Adrenal gland (tissue), 12 donors: ENCODE results near the gene SBF2. TPM values are rescaled to one million over a fixed set of nuclear protein-coding genes. Genes with fewer than 3 reads are reported as not detected.

Experiments
- DNase-seq, 7 donors: peaks; one replicate each; pipeline ENCODE4 v3.0.0-alpha.2; 2019 to 2020
- H3K27ac ChIP-seq, 5 donors: fragments of 200-600 bp; sonication (generic) in 4 of 5; 1 replicate in 3 of 5; 2 replicates in 2 of 5; pipeline versions ENCODE4 v1.5.1 to v1.8.0; 2016 to 2020; ENCODE audit warnings: mild to moderate bottlenecking in 1 of 5
- H3K27me3 ChIP-seq: fragments of 200-600 bp; 2 replicates; pipeline ENCODE4 v1.8.0; 2021
- H3K36me3 ChIP-seq, 2 donors: fragments of 200-600 bp; replicated peaks in 1 of 2; 1 replicate in 1 of 2; 2 replicates in 1 of 2; pipeline versions ENCODE4 v1.5.1 to v1.8.0; 2018 to 2022
- H3K4me1 ChIP-seq, 2 donors: fragments of 200-600 bp; replicated peaks in 1 of 2; 1 replicate in 1 of 2; 2 replicates in 1 of 2; pipeline versions ENCODE4 v1.5.1 to v1.8.0; 2018 to 2021
- H3K4me3 ChIP-seq, 4 donors: fragments of 200-600 bp; sonication (generic) in 3 of 4; one replicate each; pipeline ENCODE4 v1.5.1; 2016 to 2018
- H3K9me3 ChIP-seq, 3 donors: fragments of 200-600 bp; sonication (generic) in 1 of 3; replicated peaks in 1 of 3; 1 replicate in 2 of 3; 2 replicates in 1 of 3; pipeline versions ENCODE4 v1.5.1 to v1.8.0; 2016 to 2021
- CTCF ChIP-seq, 6 experiments: fragments of 450-650 bp in 4 of 6; fragments of 200-600 bp in 2 of 6; sonication (generic) in 1 of 6; IDR thresholded peaks; 1 replicate in 5 of 6; 2 replicates in 1 of 6; pipeline versions ENCODE4 v1.5.1 to v1.8.0; 2016 to 2021; ENCODE audit warnings: antibody characterized with exemption in 6 of 6, mild to moderate bottlenecking in 2 of 6, moderate library complexity in 1 of 6
- POLR2A ChIP-seq, 2 donors: fragments of 450-650 bp; IDR thresholded peaks; one replicate each; pipeline ENCODE4 v1.6.1; 2017; ENCODE audit warnings: antibody characterized with exemption in 2 of 2, mild to moderate bottlenecking in 2 of 2, moderate library complexity in 1 of 2
- WGBS, 4 donors: extraction: QIAGEN DNeasy Blood & Tissue Kit in 2 of 4; methylation state at CpG; one replicate each; pipeline versions ENCODE4 v1.1.5 to v1.1.7; 2013 to 2017; 5-methylcytosine and 5-hydroxymethylcytosine counted together
- intact Hi-C, 2 donors: fragments of 100-400 bp; cut with DNase I; formaldehyde crosslinking; loops; one replicate each; pipeline versions ENCODE4 v1.14.1 to v1.15.0; 2022 to 2023
- polyA plus RNA-seq, 3 donors: library from polyadenylated mRNA; stranded (reverse); fragments of 200-250 nt in 2 of 3; fragments of 350-450 nt in 1 of 3; fragmentation: Illumina TruSeq in 1 of 3; extraction: RNeasy Lipid Tissue Mini Kit (QIAGEN cat#74804) in 1 of 3; gene quantifications; one replicate each; pipeline ENCODE4 v1.2.3, GENCODE V29; 2013 to 2014
- total RNA-seq, 9 donors: library from RNA; depleted of rRNA in 4 of 9; stranded (reverse); fragments of >200 nt in 4 of 9; fragments of 120-200 nt in 1 of 9; fragmentation: NEBNext Ultra II Directional in 1 of 9; extraction: Animal tissue kit (Norgen Biotek cat#: 25700) in 1 of 9; gene quantifications; one replicate each; pipeline versions ENCODE4 v1.1.0 to v1.2.4, GENCODE V29; 2013 to 2023
- donor health status: healthy with polysubstance abuse.
- donor health status: Bipolar disorder and iron deficiency.
- donor health status: DM: yes; HTN: yes; CAD: no.
- donor health status: DM: no; HTN: no; CAD: no.
- donor health status: DM: no; HTN: no; CAD: no.
- donor health status: DM: yes; HTN: yes; CAD: no.

SBF2 gene
- total and polyA plus RNA-seq, 12 donors = 12.5 to 66.7 (median 38.0) TPM

GRCh38 chr11:9851366-9851765 lies 442.7 kb downstream of the SBF2 start:
- Histone ChIP-seq H3K4me3 (no peak overlapping the region), H3K27ac (no peak overlapping the region), H3K4me1 (peaks cover 0 to 9% of the 10 kb centered on the region in 2 donors), H3K9me3 (no peaks in the 10 kb centered on the region), H3K36me3 (peaks cover 0 to 11% of the 10 kb centered on the region in 2 donors), H3K27me3 (no peaks in the 10 kb centered on the region)
- intact Hi-C loops = no loop called here
- 42 to 71% (median 64%) methylated on average over 4 of the region's 4 CpGs for WGBS, 4 donors
- TF ChIP-seq CTCF (IDR thresholded peaks at IDR 0.05) = no peak
- no peak for DNase-seq

GRCh38 chr11:9850224-9850895 lies 443.7 kb downstream of the SBF2 start:
- Histone ChIP-seq H3K27ac (no peak overlapping the region), H3K36me3 (peaks cover 0 to 8% of the 10 kb centered on the region in 2 donors), H3K4me3 (no peak overlapping the region), H3K27me3 (no peaks in the 10 kb centered on the region), H3K4me1 (peaks cover 0 to 9% of the 10 kb centered on the region in 2 donors), H3K9me3 (no peaks in the 10 kb centered on the region)
- WGBS, 4 donors = 92 to 98% (median 94%) methylated on average over 1 of the region's 1 CpG
- intact Hi-C loops = no loop called here
- TF ChIP-seq POLR2A (IDR thresholded peaks at IDR 0.05) = no peak
- no peak for TF ChIP-seq CTCF (IDR thresholded peaks at IDR 0.05)
- no peak for DNase-seq

GRCh38 chr11:9849389-9849788 lies 444.6 kb downstream of the SBF2 start:
- DNase-seq = no peak
- TF ChIP-seq CTCF (IDR thresholded peaks at IDR 0.05) (no peak), POLR2A (IDR thresholded peaks at IDR 0.05) (no peak)
- H3K27me3 ChIP-seq = no peaks in the 10 kb centered on the region
- H3K4me1 ChIP-seq = peaks cover 0 to 9% of the 10 kb centered on the region in 2 donors
- intact Hi-C loops = no loop called here
- H3K4me3 ChIP-seq = no peak overlapping the region
- 80 to 90% (median 85%) methylated on average over 1 of the region's 1 CpG for WGBS, 4 donors
- H3K27ac ChIP-seq = no peak overlapping the region
- peaks cover 0 to 15% of the 10 kb centered on the region in 2 donors for H3K36me3 ChIP-seq
- no peaks in the 10 kb centered on the region for H3K9me3 ChIP-seq

- no peak for DNase-seq
- H3K27me3 ChIP-seq = no peaks in the 10 kb centered on the region
- peaks cover 0 to 15% of the 10 kb centered on the region in 2 donors for H3K36me3 ChIP-seq
- 54 to 86% (median 71%) methylated on average over 3 of the region's 3 CpGs for WGBS, 4 donors
- no peak overlapping the region for H3K27ac ChIP-seq
- intact Hi-C loops = no loop called here
- H3K9me3 ChIP-seq = no peaks in the 10 kb centered on the region
- H3K4me1 ChIP-seq = peaks cover 0 to 9% of the 10 kb centered on the region in 2 donors
- no peak overlapping the region for H3K4me3 ChIP-seq
- TF ChIP-seq POLR2A (IDR thresholded peaks at IDR 0.05) (no peak), CTCF (IDR thresholded peaks at IDR 0.05) (no peak)
Measured at GRCh38 chr11:9847636-9848035, 446.4 kb downstream of the SBF2 start.
